DLD1 (cell line): ENCODE results near the gene LAMA5.

Source experiments
- in situ Hi-C: cut with HindIII; loops from 2 replicates; pipeline ENCODE4 v1.10.0; 2017; ENCODE audit warnings: low sequenced_read_pairs

Gene LAMA5

GRCh38 chr20:62372042-62372993 is 5.2 kb upstream of the LAMA5 start:
- in situ Hi-C loops, result no loop called here

- in situ Hi-C loops, result no loop called here
Observed at GRCh38 chr20:62371588-62372041, 4.5 kb upstream of the LAMA5 start.

- in situ Hi-C loops, result no loop called here
Observed at GRCh38 chr20:62370807-62371587, 3.9 kb upstream of the LAMA5 start.

- in situ Hi-C loops, result no loop called here
Observed at GRCh38 chr20:62370115-62370806, 3.1 kb upstream of the LAMA5 start.

DNA sequence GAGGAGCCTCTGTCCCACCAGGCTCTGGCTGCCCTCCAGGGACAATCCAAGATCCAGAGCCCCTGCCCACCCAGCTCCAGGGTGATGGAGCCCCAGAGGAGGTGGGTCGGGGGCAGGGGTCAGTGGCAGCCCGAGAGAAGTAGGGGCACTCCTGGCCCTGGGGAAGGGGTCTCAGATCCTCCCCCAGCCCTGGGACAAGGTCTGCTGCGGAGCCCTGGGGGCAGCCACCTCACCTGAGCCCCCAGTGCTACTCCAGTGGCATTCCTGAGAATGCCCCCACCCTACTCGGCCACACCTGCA is 2.7 kb upstream of the LAMA5 start:
- in situ Hi-C loops, result no loop called here

DNA sequence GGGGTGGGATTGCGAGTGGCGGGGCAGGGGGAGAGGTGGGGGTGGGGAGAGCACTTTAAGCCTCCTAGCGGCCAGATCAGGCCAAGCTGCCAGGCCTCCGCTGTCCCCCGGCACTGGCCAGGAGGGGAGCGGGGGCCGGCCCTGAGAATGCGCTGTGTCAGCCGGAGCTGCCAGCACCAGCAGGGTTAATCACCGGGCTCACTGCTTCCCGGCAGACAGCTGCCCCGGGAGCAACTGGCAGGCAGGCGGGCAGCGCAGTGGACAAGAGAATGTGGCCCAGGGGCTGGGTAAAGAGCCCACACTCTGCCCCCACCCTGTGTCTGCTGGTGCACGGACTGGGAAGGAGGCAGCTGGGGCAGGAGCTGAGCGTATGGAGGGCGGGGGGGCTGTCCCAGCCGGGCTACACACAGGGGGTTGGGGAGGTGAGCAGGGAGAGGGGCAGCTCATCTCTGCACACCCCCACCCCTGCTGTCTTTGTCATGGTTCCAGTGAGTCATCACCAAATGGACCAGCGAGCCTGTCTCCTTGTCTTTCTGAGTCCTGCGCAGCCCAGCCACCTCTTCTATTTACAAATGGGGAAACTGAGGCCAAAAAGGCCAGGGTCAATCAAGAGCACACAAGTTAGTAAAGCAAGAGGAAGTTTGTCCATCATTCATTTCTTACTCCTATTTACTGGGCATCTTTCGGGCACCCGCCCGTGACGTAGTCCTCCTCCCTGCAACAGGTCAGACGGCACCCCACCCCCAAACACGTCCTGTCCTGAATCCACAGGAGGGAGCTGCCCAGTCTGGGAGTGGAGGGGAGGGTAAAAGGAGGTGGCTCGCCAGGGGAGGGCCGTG is 2.1 kb upstream of the LAMA5 start:
- in situ Hi-C loops, result no loop called here

DNA sequence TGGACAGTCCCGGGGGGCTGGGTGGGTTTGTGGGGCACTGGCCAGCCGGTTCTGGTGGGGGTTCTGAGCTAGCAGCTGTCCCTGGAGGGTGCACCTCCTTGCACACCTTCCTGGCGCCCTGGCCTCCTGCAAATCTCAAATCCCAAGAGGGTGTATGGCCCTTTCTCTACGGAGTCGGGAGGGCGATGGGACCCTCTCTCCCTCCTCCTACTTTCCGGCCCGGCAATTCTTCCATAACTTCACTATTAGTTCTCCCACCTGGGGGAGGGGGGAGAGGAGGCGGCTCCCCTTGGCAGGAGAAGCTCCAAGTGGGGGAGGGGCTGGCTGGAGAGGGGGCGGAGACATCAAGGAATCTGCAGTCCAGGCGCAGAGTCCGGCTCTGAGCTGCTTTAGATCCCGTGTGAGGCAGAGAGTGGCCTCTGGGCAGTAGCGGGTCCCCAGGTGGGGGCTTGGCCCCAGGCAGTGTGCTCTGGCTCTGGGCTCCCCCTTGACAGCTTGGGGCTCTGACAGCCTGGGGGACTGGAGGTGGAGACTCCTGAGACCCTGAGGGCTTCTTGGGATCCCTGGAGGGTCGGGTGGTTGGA is 1.4 kb upstream of the LAMA5 start:
- in situ Hi-C loops, result no loop called here

DNA sequence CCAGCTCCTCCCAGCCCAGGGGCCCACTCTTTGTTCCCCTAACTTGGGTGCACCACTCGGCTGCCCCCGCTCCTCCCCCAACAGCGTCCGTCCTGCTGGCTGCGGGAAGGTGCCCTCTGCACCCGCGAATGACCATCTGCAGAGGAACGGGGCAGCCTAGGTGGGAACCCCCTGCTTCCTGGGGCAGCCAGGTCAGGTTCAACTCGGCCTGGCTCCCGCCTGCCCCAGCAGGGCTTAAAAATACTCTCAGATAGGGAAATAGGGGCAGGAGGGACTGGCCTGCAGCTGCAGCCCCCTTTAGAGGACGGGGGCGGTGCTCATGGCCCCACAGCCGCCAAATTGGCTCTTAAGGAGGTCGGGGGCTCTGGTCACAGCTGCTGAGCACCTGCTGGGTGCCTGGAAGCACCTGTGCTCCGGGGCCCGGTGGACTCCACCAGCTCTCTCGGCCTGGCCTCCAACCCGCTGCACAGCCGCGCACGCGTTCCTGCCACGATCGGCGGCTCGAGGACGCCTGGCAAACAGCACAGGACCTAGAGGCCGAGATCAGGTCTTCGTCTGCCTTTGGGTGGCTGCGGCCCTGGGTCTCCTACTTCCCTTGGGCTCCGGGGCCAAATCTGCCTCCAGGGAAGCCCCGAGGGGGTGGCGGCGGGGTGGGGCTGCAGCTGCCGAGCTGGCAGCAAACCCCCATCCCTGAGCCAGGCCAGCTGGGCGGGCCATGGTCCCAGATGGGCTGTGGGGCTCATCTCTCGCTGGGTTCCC is 700 bp upstream of the LAMA5 start:
- in situ Hi-C loops, result no loop called here

- in situ Hi-C loops, result no loop called here
Observed at GRCh38 chr20:62366370-62367135, 559 bp downstream of the LAMA5 start.

- in situ Hi-C loops, result no loop called here
Observed at GRCh38 chr20:62365814-62366369, 1.2 kb downstream of the LAMA5 start.

GRCh38 chr20:62364911-62365736 is 2.0 kb downstream of the LAMA5 start:
- in situ Hi-C loops, result no loop called here

- in situ Hi-C loops, result no loop called here
Observed at GRCh38 chr20:62363920-62364851, 2.9 kb downstream of the LAMA5 start.

- in situ Hi-C loops, result no loop called here
Observed at GRCh38 chr20:62362991-62363919, 3.9 kb downstream of the LAMA5 start.

GRCh38 chr20:62362590-62362940 is 4.5 kb downstream of the LAMA5 start:
- in situ Hi-C loops, result no loop called here

GRCh38 chr20:62361799-62362589 is 5.1 kb downstream of the LAMA5 start:
- in situ Hi-C loops, result no loop called here
